Measurements from ENCODE around the gene MIER1.

The MIER1 gene

DNA sequence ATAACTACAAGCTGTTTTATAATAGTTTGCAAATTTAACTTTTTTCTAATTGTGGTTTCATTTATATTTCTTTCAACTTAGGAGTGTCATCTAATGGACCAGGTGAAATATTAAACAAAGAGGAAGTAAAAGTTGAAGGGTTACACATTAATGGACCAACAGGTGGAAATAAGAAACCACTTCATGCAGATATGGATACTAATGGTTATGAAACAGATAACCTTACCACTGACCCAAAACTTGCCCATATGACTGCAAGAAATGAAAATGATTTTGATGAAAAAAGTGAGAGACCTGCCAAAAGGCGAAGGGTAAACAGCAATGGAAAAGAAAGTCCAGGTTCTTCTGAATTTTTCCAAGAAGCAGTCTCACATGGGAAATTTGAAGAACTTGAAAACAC, 59.7 kb downstream of the MIER1 start:
- Histone ChIP-seq H3K4me1 (ENCODE audit: insufficient read depth, low read length) (peaks cover 21% of the 10 kb centered on the region), H3K9ac (ENCODE audit: low read depth, low read length) (no peak overlapping the region), H2AFZ (ENCODE audit: low read depth, low read length) (no peak overlapping the region), H3K36me3 (ENCODE audit: insufficient read depth, low read length) (peaks cover 79% of the 10 kb centered on the region), H3K4me3 (ENCODE audit: low read depth in 1 of 2, low read length in 2 of 2) (no peak overlapping the region), H4K20me1 (ENCODE audit: insufficient read depth, low read length) (no peaks in the 10 kb centered on the region), H3K9me3 (ENCODE audit: insufficient read depth, low read length, severe bottlenecking) (no peaks in the 10 kb centered on the region), H3K27me3 (ENCODE audit: insufficient read depth, low read length, poor library complexity) (no peaks in the 10 kb centered on the region), H3K79me2 (ENCODE audit: insufficient read depth, low read length) (0 out of 2 replicates have a peak, but pooled peaks cover 3% of the 10 kb centered on the region), H3K4me2 (ENCODE audit: insufficient read depth, low read length) (no peak overlapping the region), H3K27ac (ENCODE audit: low read length) (no peak overlapping the region)
- DNase-seq (no peak), ATAC-seq (ENCODE audit: insufficient read depth, low read depth) (no peak)
- TF ChIP-seq, protein P1, sequence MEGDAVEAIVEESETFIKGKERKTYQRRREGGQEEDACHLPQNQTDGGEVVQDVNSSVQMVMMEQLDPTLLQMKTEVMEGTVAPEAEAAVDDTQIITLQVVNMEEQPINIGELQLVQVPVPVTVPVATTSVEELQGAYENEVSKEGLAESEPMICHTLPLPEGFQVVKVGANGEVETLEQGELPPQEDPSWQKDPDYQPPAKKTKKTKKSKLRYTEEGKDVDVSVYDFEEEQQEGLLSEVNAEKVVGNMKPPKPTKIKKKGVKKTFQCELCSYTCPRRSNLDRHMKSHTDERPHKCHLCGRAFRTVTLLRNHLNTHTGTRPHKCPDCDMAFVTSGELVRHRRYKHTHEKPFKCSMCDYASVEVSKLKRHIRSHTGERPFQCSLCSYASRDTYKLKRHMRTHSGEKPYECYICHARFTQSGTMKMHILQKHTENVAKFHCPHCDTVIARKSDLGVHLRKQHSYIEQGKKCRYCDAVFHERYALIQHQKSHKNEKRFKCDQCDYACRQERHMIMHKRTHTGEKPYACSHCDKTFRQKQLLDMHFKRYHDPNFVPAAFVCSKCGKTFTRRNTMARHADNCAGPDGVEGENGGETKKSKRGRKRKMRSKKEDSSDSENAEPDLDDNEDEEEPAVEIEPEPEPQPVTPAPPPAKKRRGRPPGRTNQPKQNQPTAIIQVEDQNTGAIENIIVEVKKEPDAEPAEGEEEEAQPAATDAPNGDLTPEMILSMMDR (IDR thresholded peaks at IDR 0.05; ENCODE audit: borderline replicate concordance, extremely low read depth, low read length, poor library complexity, severe bottlenecking), result no peak
- no peak for TF ChIP-seq EZH2 (IDR thresholded peaks at IDR 0.05; ENCODE audit: borderline replicate concordance, low read depth, low read length, severe bottlenecking)

DNA sequence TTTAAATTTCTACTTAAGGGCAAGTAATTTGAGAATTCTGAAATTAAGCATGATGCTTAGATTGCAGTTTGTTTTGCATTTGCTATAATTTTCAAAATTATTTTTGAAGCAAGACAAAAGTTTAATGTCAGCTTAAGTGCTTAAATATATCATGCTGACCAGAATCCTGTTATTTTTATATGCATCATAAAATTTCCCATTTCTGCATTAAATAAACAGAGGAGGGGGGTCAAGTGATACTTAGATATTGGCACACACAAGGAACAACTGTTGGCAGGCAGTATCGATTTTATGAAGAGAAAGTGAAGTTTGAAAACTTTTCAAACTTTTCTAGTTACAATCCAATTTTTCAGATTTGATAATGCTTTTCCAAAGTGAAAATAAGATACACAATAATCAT, 61.0 kb downstream of the MIER1 start:
- H3K27ac ChIP-seq (ENCODE audit: low read length), result no peak overlapping the region
- H3K36me3 ChIP-seq (ENCODE audit: insufficient read depth, low read length), result peaks cover 78% of the 10 kb centered on the region
- H3K27me3 ChIP-seq (ENCODE audit: insufficient read depth, low read length, poor library complexity), result no peaks in the 10 kb centered on the region
- H3K4me2 ChIP-seq (ENCODE audit: insufficient read depth, low read length), result no peak overlapping the region
- ATAC-seq (ENCODE audit: insufficient read depth, low read depth) (no peak), DNase-seq (no peak)
- no peaks in the 10 kb centered on the region for H3K9me3 ChIP-seq (ENCODE audit: insufficient read depth, low read length, severe bottlenecking)
- TF ChIP-seq EZH2 (IDR thresholded peaks at IDR 0.05; ENCODE audit: borderline replicate concordance, low read depth, low read length, severe bottlenecking), result no peak
- TF ChIP-seq, protein P1 (IDR thresholded peaks at IDR 0.05; ENCODE audit: borderline replicate concordance, extremely low read depth, low read length, poor library complexity, severe bottlenecking), result no peak
- no peaks in the 10 kb centered on the region for H4K20me1 ChIP-seq (ENCODE audit: insufficient read depth, low read length)
- H3K9ac ChIP-seq (ENCODE audit: low read depth, low read length), result no peak overlapping the region
- peaks cover 12% of the 10 kb centered on the region for H3K4me1 ChIP-seq (ENCODE audit: insufficient read depth, low read length)
- H3K79me2 ChIP-seq (ENCODE audit: insufficient read depth, low read length), result 0 out of 2 replicates have a peak, but pooled peaks cover 3% of the 10 kb centered on the region
- H2AFZ ChIP-seq (ENCODE audit: low read depth, low read length), result no peak overlapping the region
- no peak overlapping the region for H3K4me3 ChIP-seq (ENCODE audit: low read depth in 1 of 2, low read length in 2 of 2)

- TF ChIP-seq, protein P1 (IDR thresholded peaks at IDR 0.05; ENCODE audit: borderline replicate concordance, extremely low read depth, low read length, poor library complexity, severe bottlenecking), result no peak
- TF ChIP-seq EZH2 (IDR thresholded peaks at IDR 0.05; ENCODE audit: borderline replicate concordance, low read depth, low read length, severe bottlenecking), result no peak
- DNase-seq, result no peak
- Histone ChIP-seq H3K27ac (ENCODE audit: low read length) (no peak overlapping the region), H4K20me1 (ENCODE audit: insufficient read depth, low read length) (no peaks in the 10 kb centered on the region), H3K4me2 (ENCODE audit: insufficient read depth, low read length) (no peak overlapping the region), H2AFZ (ENCODE audit: low read depth, low read length) (no peak overlapping the region), H3K79me2 (ENCODE audit: insufficient read depth, low read length) (no peaks in the 10 kb centered on the region), H3K36me3 (ENCODE audit: insufficient read depth, low read length) (peaks cover 24% of the 10 kb centered on the region), H3K27me3 (ENCODE audit: insufficient read depth, low read length, poor library complexity) (no peaks in the 10 kb centered on the region), H3K4me1 (ENCODE audit: insufficient read depth, low read length) (no peaks in the 10 kb centered on the region), H3K9ac (ENCODE audit: low read depth, low read length) (no peak overlapping the region), H3K9me3 (ENCODE audit: insufficient read depth, low read length, severe bottlenecking) (no peaks in the 10 kb centered on the region), H3K4me3 (ENCODE audit: low read depth in 1 of 2, low read length in 2 of 2) (no peak overlapping the region)
- ATAC-seq (ENCODE audit: insufficient read depth, low read depth), result no peak
These were observed 68.3 kb downstream of the MIER1 start for GRCh38 chr1:66993076-66993475.

Measured in DND-41 (cell line).